ENCODE data around the gene STK17B. TPM values are rescaled to one million over a fixed set of nuclear protein-coding genes. Genes with fewer than 3 reads are reported as not detected.

Gene STK17B
- total and polyA plus RNA-seq, 2 donors (not counting 1 experiment from before 2014, with no cell fraction given) = 39.0 to 43.1 TPM

- Histone ChIP-seq H3K9ac (ENCODE audit: insufficient read depth, low read length) (no peak overlapping the region), H3K36me3 (ENCODE audit: control insufficient read depth, insufficient read depth, low read length) (no peaks in the 10 kb centered on the region), H3K27ac (ENCODE audit: insufficient read depth, low read length) (no peak overlapping the region), H2AFZ (ENCODE audit: low read length) (no peak overlapping the region), H3K9me3 (ENCODE audit: control insufficient read depth, insufficient read depth, low read depth, low read length) (no peaks in the 10 kb centered on the region), H3K4me2 (ENCODE audit: extremely low read depth, insufficient read depth, low read length) (no peak overlapping the region), H3K79me2 (ENCODE audit: control insufficient read depth, insufficient read depth, low read length) (no peaks in the 10 kb centered on the region), H3K4me3 (replicated peaks in 1 of 4; ENCODE audit: control extremely low read depth in 1 of 4, insufficient read depth in 1 of 4, low read depth in 3 of 4, low read length in 4 of 4) (no peak overlapping the region), H4K20me1 (ENCODE audit: control insufficient read depth, extremely low read depth, insufficient read depth, low read length) (no peaks in the 10 kb centered on the region), H3K4me1 (ENCODE audit: control insufficient read depth, extremely low read depth, insufficient read depth, low read length) (no peaks in the 10 kb centered on the region), H3K27me3 (ENCODE audit: control insufficient read depth, insufficient read depth, low read length) (no peaks in the 10 kb centered on the region)
- DNase-seq (ENCODE audit: low read depth in 2 of 2) = no peak
- TF ChIP-seq EZH2 (IDR thresholded peaks at IDR 0.05; ENCODE audit: low read length, missing control alignments) = no peak
- TF ChIP-seq CTCF (conservative IDR thresholded peaks at IDR 0.05 in 1 of 2, IDR thresholded peaks at IDR 0.05 in 1 of 2; ENCODE audit: low read depth in 1 of 2, low read length in 2 of 2) = no peak
Observed at GRCh38 chr2:196201229-196202009, 30.0 kb upstream of the STK17B start.

- no peak overlapping the region for H3K4me2 ChIP-seq (ENCODE audit: extremely low read depth, insufficient read depth, low read length)
- no peak overlapping the region for H3K9ac ChIP-seq (ENCODE audit: insufficient read depth, low read length)
- H4K20me1 ChIP-seq (ENCODE audit: control insufficient read depth, extremely low read depth, insufficient read depth, low read length) = no peaks in the 10 kb centered on the region
- no peaks in the 10 kb centered on the region for H3K79me2 ChIP-seq (ENCODE audit: control insufficient read depth, insufficient read depth, low read length)
- DNase-seq (ENCODE audit: low read depth in 2 of 2) = no peak
- H2AFZ ChIP-seq (ENCODE audit: low read length) = no peak overlapping the region
- H3K27ac ChIP-seq (ENCODE audit: insufficient read depth, low read length) = no peak overlapping the region
- no peaks in the 10 kb centered on the region for H3K9me3 ChIP-seq (ENCODE audit: control insufficient read depth, insufficient read depth, low read depth, low read length)
- H3K4me3 ChIP-seq (replicated peaks in 1 of 4; ENCODE audit: control extremely low read depth in 1 of 4, insufficient read depth in 1 of 4, low read depth in 3 of 4, low read length in 4 of 4) = no peak overlapping the region
- no peaks in the 10 kb centered on the region for H3K4me1 ChIP-seq (ENCODE audit: control insufficient read depth, extremely low read depth, insufficient read depth, low read length)
- TF ChIP-seq CTCF (conservative IDR thresholded peaks at IDR 0.05 in 1 of 2, IDR thresholded peaks at IDR 0.05 in 1 of 2; ENCODE audit: low read depth in 1 of 2, low read length in 2 of 2) (no peak), EZH2 (IDR thresholded peaks at IDR 0.05; ENCODE audit: low read length, missing control alignments) (no peak)
- no peaks in the 10 kb centered on the region for H3K27me3 ChIP-seq (ENCODE audit: control insufficient read depth, insufficient read depth, low read length)
- H3K36me3 ChIP-seq (ENCODE audit: control insufficient read depth, insufficient read depth, low read length) = no peaks in the 10 kb centered on the region
Observed at GRCh38 chr2:196200557-196200956, 29.2 kb upstream of the STK17B start.

GRCh38 chr2:196195758-196196157, 24.4 kb upstream of the STK17B start:
- no peak overlapping the region for H3K9ac ChIP-seq (ENCODE audit: insufficient read depth, low read length)
- no peak overlapping the region for H2AFZ ChIP-seq (ENCODE audit: low read length)
- no peak for DNase-seq (ENCODE audit: low read depth in 2 of 2)
- H3K79me2 ChIP-seq (ENCODE audit: control insufficient read depth, insufficient read depth, low read length) = no peaks in the 10 kb centered on the region
- TF ChIP-seq EZH2 (IDR thresholded peaks at IDR 0.05; ENCODE audit: low read length, missing control alignments) = no peak
- no peak for TF ChIP-seq CTCF (conservative IDR thresholded peaks at IDR 0.05 in 1 of 2, IDR thresholded peaks at IDR 0.05 in 1 of 2; ENCODE audit: low read depth in 1 of 2, low read length in 2 of 2)
- no peaks in the 10 kb centered on the region for H4K20me1 ChIP-seq (ENCODE audit: control insufficient read depth, extremely low read depth, insufficient read depth, low read length)
- H3K36me3 ChIP-seq (ENCODE audit: control insufficient read depth, insufficient read depth, low read length) = no peaks in the 10 kb centered on the region
- H3K4me2 ChIP-seq (ENCODE audit: extremely low read depth, insufficient read depth, low read length) = no peak overlapping the region
- no peaks in the 10 kb centered on the region for H3K27me3 ChIP-seq (ENCODE audit: control insufficient read depth, insufficient read depth, low read length)
- H3K9me3 ChIP-seq (ENCODE audit: control insufficient read depth, insufficient read depth, low read depth, low read length) = no peaks in the 10 kb centered on the region
- H3K4me3 ChIP-seq (replicated peaks in 1 of 4; ENCODE audit: control extremely low read depth in 1 of 4, insufficient read depth in 1 of 4, low read depth in 3 of 4, low read length in 4 of 4) = no peak overlapping the region
- H3K4me1 ChIP-seq (ENCODE audit: control insufficient read depth, extremely low read depth, insufficient read depth, low read length) = no peaks in the 10 kb centered on the region
- H3K27ac ChIP-seq (ENCODE audit: insufficient read depth, low read length) = no peak overlapping the region

Data from fibroblast of lung (primary cell).